ENCODE data around the gene DNM2.

DNM2 gene

GRCh38 chr19:10812196-10812595 lies 94.3 kb downstream of the DNM2 start:
- no peak for TF ChIP-seq SUZ12 (IDR thresholded peaks at IDR 0.05)
- TF ChIP-seq LEF1 (IDR thresholded peaks at IDR 0.05; ENCODE audit: borderline replicate concordance): no peak
- CTCF ChIA-PET: no interaction called here
- no peak for DNase-seq (ENCODE audit: extremely low spot score)
- POLR2A ChIA-PET: no interaction called here

GRCh38 chr19:10812902-10813404 lies 95.1 kb downstream of the DNM2 start:
- ChIA-PET CTCF (no interaction called here), POLR2A (no interaction called here)
- DNase-seq (ENCODE audit: extremely low spot score): no peak
- TF ChIP-seq ZNF384 (IDR thresholded peaks at IDR 0.05) (no peak), HDGF (IDR thresholded peaks at IDR 0.05; ENCODE audit: borderline replicate concordance) (no peak), PKNOX1 (IDR thresholded peaks at IDR 0.05) (no peak), FOXK2 (IDR thresholded peaks at IDR 0.05) (no peak), LEF1 (IDR thresholded peaks at IDR 0.05; ENCODE audit: borderline replicate concordance) (no peak), ELF4 (IDR thresholded peaks at IDR 0.05) (no peak), ARNT (IDR thresholded peaks at IDR 0.05) (no peak), NFRKB (IDR thresholded peaks at IDR 0.05) (no peak), BHLHE40 (IDR thresholded peaks at IDR 0.05; ENCODE audit: borderline replicate concordance) (no peak), SP1 (IDR thresholded peaks at IDR 0.05) (no peak), SUZ12 (IDR thresholded peaks at IDR 0.05) (no peak), FOXM1 (IDR thresholded peaks at IDR 0.05; ENCODE audit: borderline replicate concordance) (no peak), TARDBP (IDR thresholded peaks at IDR 0.05) (no peak)

- POLR2A ChIA-PET: no interaction called here
These were observed 97.2 kb downstream of the DNM2 start for GRCh38 chr19:10815007-10815536.

GRCh38 chr19:10815969-10816644 lies 98.2 kb downstream of the DNM2 start:
- no peak for DNase-seq (ENCODE audit: extremely low spot score)
- CTCF ChIA-PET: no interaction called here
- no peak for TF ChIP-seq LEF1 (IDR thresholded peaks at IDR 0.05; ENCODE audit: borderline replicate concordance)
- no peak for TF ChIP-seq TARDBP (IDR thresholded peaks at IDR 0.05)
- TF ChIP-seq ZNF384 (IDR thresholded peaks at IDR 0.05): no peak
- no peak for TF ChIP-seq ARNT (IDR thresholded peaks at IDR 0.05)
- no peak for TF ChIP-seq HDGF (IDR thresholded peaks at IDR 0.05; ENCODE audit: borderline replicate concordance)
- POLR2A ChIA-PET: no interaction called here

More at GRCh38 chr19:10815007-10815536, 97.2 kb downstream of the DNM2 start:
- DNase-seq (ENCODE audit: extremely low spot score): no peak
- CTCF ChIA-PET: no interaction called here
- TF ChIP-seq CTBP1 (IDR thresholded peaks at IDR 0.05; ENCODE audit: borderline replicate concordance): no peak
- TF ChIP-seq SUZ12 (IDR thresholded peaks at IDR 0.05): no peak
- no peak for TF ChIP-seq ARNT (IDR thresholded peaks at IDR 0.05)
- TF ChIP-seq FOXK2 (IDR thresholded peaks at IDR 0.05): no peak
- TF ChIP-seq ZNF384 (IDR thresholded peaks at IDR 0.05): no peak
- TF ChIP-seq FOXA1 (IDR thresholded peaks at IDR 0.05): no peak
- no peak for TF ChIP-seq FOXM1 (IDR thresholded peaks at IDR 0.05; ENCODE audit: borderline replicate concordance)
- TF ChIP-seq ELF4 (IDR thresholded peaks at IDR 0.05): no peak
- TF ChIP-seq SP1 (IDR thresholded peaks at IDR 0.05): no peak
- TF ChIP-seq HDGF (IDR thresholded peaks at IDR 0.05; ENCODE audit: borderline replicate concordance): no peak
- no peak for TF ChIP-seq PKNOX1 (IDR thresholded peaks at IDR 0.05)
- no peak for TF ChIP-seq NFRKB (IDR thresholded peaks at IDR 0.05)
- TF ChIP-seq TARDBP (IDR thresholded peaks at IDR 0.05): no peak
- TF ChIP-seq L3MBTL2 (conservative IDR thresholded peaks at IDR 0.05): no peak
- TF ChIP-seq BHLHE40 (IDR thresholded peaks at IDR 0.05; ENCODE audit: borderline replicate concordance): no peak

- CTCF ChIA-PET: no interaction called here
- POLR2A ChIA-PET: no interaction called here
- DNase-seq (ENCODE audit: extremely low spot score): no peak
- TF ChIP-seq NFRKB (IDR thresholded peaks at IDR 0.05) (no peak), L3MBTL2 (conservative IDR thresholded peaks at IDR 0.05) (no peak), ARNT (IDR thresholded peaks at IDR 0.05) (no peak), FOXA1 (IDR thresholded peaks at IDR 0.05) (no peak), LEF1 (IDR thresholded peaks at IDR 0.05; ENCODE audit: borderline replicate concordance) (no peak), PKNOX1 (IDR thresholded peaks at IDR 0.05) (no peak), HDGF (IDR thresholded peaks at IDR 0.05; ENCODE audit: borderline replicate concordance) (no peak), FOXM1 (IDR thresholded peaks at IDR 0.05; ENCODE audit: borderline replicate concordance) (no peak), CTBP1 (IDR thresholded peaks at IDR 0.05; ENCODE audit: borderline replicate concordance) (no peak), ZNF384 (IDR thresholded peaks at IDR 0.05) (no peak), SP1 (IDR thresholded peaks at IDR 0.05) (no peak), TARDBP (IDR thresholded peaks at IDR 0.05) (no peak), ELF4 (IDR thresholded peaks at IDR 0.05) (no peak), BHLHE40 (IDR thresholded peaks at IDR 0.05; ENCODE audit: borderline replicate concordance) (no peak), FOXK2 (IDR thresholded peaks at IDR 0.05) (no peak)
These were observed 98.8 kb downstream of the DNM2 start for GRCh38 chr19:10816691-10817090.

- no peak for DNase-seq (ENCODE audit: extremely low spot score)
- TF ChIP-seq LEF1 (IDR thresholded peaks at IDR 0.05; ENCODE audit: borderline replicate concordance): no peak
- TF ChIP-seq SUZ12 (IDR thresholded peaks at IDR 0.05): no peak
- no peak for TF ChIP-seq ELF4 (IDR thresholded peaks at IDR 0.05)
- no peak for TF ChIP-seq TARDBP (IDR thresholded peaks at IDR 0.05)
- TF ChIP-seq ZNF384 (IDR thresholded peaks at IDR 0.05): no peak
- TF ChIP-seq L3MBTL2 (conservative IDR thresholded peaks at IDR 0.05): no peak
- TF ChIP-seq ARNT (IDR thresholded peaks at IDR 0.05): no peak
- no peak for TF ChIP-seq CTBP1 (IDR thresholded peaks at IDR 0.05; ENCODE audit: borderline replicate concordance)
- TF ChIP-seq FOXM1 (IDR thresholded peaks at IDR 0.05; ENCODE audit: borderline replicate concordance): no peak
- POLR2A ChIA-PET: interaction anchor here (1.7 kb wide), 1 partner anchor 19 kb away, joined by 8 read pairs; the partner anchor contains the start of gene TMED1
- CTCF ChIA-PET: no interaction called here
These were observed 99.6 kb downstream of the DNM2 start for GRCh38 chr19:10817291-10818038.

Data from HEK293T (cell line).